GM18873 (cell line): ENCODE results near the gene GNPAT.

Experiments used
- ATAC-seq: cut with Tn5 transposase; IDR thresholded peaks from one replicate; pipeline ENCODE4 v1.9.1; 2021; ENCODE audit warnings: mild to moderate bottlenecking, moderate library complexity, moderate number of reproducible peaks; ENCODE audit not compliant: unreplicated experiment, low FRiP score

Gene GNPAT

GRCh38 chr1:231240883-231241735 is at the start of gene GNPAT:
TSS of gene GNPAT (plus strand) at chr1:231241212. CDS start at chr1:231241379, 167 bp downstream.
- ATAC-seq: peak; percentile 75

DNA sequence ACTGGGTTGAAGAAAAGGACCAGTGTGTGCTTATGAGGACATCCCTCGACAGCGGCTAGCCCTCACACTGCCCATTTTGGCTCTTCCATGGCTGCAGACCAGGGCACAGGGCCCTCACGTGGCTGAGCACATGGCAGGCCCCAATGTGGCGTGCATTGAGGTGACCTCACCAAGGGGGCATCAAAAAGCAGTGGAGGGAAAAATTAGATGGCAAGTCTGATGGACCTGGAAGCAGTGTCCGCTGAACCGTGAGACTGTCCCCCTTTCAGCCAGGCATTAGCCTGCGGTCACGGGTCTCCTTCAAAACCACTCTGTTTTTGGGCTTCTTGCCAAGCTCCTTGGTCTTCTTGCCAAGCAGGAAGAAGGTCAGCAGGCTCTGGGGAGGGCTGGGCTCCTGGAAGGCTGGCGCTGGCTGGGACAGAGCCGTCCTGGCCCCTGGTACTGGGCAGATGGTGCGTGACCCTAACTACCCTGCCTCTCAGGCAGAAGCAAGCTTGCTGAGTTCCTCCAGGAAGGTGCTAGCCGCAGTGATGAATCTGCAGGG is 48.3 kb upstream of the GNPAT start:
- ATAC-seq: no peak

DNA sequence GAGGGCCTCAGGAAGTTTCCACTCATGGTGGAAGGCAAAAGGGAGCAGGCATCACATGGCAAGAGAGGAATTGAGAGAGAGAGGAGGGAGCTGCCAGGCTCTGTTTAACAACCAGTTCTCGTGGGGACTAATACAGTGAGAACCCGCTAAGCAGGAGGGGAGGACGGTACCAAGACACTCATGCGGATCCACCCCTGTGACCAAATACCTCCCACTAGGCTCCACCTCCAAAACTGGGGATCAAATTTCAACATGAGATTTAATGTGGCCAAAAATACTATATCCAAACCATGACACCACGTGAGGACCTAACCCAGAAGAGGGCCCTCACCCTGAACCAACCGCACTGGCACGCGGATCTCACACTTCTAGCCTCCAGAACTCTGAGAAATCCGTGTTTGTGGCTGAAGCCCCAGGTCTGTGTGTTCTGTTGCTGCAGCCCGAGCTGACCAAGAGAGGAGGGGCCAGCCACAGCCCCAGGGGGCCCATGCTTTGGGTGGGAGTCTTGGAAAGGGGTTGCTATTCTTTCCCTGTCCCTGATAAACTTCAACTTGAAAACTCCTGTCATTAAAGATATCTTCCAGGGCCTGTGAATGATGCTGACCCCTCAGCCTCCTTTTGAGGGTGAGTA is 47.2 kb upstream of the GNPAT start:
- ATAC-seq: no peak

- ATAC-seq: no peak
Observed at GRCh38 chr1:231194476-231194842, 46.6 kb upstream of the GNPAT start.

DNA sequence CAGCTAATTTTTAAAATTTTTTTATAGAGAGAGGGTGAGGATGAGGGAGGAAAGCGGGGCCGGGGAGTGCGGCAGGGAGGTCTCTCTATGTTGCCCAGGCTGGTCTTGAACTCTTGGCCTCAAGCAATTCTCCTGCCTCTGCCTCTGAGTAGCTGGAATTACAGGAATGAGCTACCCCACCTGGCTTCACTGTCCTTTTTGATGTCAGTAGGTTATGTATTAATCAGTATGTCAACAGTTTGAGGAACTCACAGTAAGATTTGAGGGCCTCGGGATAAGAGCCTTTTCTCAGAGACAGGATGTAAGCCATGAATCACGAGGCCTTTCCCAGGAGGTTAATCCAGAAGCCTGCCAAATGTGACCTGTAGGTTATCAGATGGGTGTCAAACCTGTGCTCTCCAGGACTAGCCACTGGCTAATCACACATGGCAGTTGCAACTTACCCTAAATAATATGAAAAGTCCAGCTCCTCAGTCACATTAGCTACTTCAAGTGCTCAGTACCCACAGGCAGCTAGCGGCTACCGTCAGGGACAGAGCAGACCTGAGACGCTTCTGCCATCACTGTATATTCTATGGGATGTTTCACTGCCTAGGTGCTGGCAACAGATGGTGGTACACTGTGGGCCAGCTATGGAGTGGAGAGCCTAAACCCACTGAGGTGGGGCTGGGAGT is 46.0 kb upstream of the GNPAT start:
- ATAC-seq: no peak

DNA sequence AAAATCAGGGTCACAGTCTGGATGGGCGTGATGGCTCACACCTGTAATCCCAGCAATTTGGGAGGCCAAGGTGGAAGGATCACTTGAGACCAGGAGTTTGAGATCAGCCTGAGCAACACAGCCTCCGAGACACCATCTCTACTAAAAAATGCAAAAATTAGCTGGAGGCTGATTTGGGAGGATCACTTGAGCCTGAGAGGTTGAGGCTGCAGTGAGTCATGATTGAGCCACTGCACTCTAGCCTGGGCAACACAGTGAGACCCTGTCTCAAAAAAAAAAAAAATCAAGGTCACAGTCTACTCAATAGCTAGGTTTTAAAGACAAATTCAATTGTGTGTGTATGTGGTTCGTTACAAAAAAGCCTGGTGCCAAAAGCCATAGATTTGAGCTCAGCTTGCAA is 44.7 kb upstream of the GNPAT start:
- ATAC-seq: no peak

DNA sequence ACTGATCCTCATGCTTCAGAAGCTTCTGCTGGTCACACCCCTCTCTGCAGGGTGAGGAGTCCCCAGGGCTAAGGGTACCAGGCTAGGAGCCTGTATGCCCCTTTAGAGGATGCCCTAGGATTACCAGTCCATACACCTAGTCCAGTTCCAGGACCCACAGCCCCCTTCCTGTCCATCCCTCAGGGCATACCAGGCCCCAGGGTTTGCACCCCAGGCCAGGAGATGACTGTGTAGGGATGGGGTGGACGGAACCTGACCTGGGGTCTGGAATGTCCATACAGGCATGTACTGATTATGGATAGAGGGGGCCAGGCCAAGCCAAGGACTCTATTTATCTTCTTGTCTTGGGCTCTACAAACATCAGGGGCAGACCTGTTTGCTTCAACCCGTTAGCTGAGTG is 44.3 kb upstream of the GNPAT start:
- no peak for ATAC-seq

DNA sequence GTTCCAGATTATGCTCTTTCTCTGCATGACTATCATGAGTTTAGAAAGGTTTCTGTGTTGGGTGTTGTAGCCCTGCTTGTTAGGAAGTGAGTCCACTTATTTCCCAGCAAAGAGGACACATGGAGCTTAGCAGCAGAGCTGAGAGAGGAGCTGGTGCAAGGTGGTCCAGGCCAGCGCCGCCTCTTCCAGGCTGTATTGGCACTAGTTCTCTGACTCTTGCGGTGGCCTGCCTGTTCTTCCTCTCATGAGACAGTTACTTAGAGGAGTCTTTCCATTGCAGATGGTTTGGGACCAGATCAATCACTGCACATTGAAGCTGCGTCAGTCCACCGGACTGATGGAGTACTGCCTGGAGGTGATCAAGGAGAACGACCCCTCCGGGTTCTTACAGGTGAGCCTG is 41.1 kb upstream of the GNPAT start:
- ATAC-seq: no peak

DNA sequence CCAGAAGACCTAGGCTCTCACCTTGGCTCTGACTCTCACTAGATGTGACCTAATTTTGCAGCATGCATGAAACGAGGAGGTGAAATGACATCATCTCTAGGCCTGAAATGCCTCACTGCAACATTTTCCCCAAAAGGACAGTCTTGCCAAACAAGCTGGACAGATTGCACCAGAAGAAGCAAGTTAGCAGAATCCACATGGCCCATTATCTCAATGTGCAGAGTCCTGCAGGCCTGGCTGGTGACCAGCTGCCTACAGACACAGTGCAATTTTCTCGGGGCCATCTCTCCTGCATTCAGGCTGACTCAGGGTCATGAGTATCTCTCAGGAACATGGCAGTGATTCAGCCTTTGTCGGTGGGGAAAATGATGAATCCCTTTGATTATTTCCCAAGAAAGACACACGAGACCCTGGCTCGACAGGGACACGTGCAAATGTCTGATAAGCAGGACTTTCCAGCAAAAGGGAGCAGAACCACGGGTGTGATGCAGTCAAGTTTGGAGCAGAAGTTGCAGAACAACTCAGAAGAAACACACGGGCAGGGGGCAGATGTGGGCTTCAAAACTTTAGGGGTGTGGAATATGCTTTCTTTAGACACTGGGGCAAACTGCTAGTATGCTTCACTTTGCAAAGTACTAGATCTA is 40.5 kb upstream of the GNPAT start:
- no peak for ATAC-seq

- no peak for ATAC-seq
Observed at GRCh38 chr1:231201375-231201978, 39.5 kb upstream of the GNPAT start.

GRCh38 chr1:231201979-231202633 is 38.9 kb upstream of the GNPAT start:
- no peak for ATAC-seq

DNA sequence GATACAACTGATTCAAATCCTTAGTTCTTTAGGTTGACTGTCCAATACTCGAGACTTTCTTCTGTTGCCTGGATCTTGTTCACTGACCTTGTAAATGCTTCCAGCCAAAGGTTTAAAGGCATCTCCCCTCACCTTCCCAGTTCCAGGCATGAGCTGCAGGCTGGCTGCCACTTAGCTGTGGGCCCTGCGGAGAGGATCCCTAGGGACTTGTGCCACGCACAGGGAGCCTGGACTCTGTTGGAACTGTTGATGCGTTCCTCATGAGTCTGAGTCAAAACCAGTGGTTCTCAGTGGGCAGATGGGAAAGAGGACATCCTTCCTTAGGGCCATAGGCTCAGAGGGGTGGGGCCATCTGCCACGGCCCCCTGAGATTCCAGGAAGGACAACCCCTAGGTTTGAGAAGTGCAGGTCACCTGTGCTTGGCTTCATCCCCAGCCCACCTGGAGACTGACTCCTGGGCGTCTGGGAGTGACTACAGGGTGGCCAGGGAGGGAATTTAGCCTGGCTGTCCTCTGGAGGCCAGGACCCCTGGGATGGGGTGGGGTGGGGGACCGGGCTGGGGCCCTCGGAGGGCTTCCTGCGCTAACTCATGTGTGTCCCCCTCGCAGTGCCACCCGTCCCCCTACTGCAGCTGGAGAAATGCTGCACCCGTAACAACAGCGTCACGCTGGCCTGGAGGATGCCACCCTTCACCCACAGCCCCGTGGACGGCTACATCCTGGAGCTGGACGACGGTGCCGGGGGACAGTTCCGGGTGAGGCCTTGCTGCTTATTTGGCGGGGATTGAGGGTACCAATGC is 37.6 kb upstream of the GNPAT start:
- no peak for ATAC-seq

DNA sequence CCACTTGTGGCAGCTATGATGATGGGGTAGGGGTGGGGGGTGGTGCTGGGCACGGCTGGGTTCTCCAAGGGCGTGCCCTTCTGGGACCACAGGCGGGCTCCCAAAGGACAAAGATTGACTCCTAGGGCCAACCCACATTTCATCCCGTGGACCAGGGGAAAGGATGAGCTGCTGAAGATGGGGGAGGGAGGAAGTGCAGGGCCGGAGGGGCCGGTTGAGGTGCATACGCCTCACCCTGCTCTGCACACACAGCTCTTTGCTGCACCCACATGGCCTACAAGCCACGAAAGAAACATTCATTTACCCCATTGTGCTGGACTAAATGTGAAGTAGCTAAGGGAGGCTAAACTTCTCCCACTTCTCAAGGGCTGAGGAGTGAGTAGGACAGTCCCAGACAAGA is 34.2 kb upstream of the GNPAT start:
- ATAC-seq: no peak

- ATAC-seq: no peak
Observed at GRCh38 chr1:231207437-231207836, 33.6 kb upstream of the GNPAT start.

DNA sequence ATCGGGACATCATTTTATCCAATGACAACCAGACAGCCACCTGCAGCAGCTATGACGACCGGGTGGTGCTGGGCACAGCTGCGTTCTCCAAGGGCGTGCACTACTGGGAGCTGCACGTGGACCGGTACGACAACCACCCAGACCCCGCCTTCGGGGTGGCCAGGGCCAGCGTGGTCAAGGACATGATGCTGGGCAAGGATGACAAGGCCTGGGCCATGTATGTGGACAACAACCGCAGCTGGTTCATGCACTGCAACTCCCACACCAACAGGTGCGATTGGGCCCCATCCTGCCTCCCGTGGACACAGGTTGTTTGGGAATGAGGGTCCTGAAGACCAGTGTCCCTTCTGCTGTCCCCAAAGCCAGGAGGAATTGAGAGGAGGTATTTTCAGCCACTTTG is 32.0 kb upstream of the GNPAT start:
- no peak for ATAC-seq

GRCh38 chr1:231209531-231209930 is 31.5 kb upstream of the GNPAT start:
- ATAC-seq: no peak

DNA sequence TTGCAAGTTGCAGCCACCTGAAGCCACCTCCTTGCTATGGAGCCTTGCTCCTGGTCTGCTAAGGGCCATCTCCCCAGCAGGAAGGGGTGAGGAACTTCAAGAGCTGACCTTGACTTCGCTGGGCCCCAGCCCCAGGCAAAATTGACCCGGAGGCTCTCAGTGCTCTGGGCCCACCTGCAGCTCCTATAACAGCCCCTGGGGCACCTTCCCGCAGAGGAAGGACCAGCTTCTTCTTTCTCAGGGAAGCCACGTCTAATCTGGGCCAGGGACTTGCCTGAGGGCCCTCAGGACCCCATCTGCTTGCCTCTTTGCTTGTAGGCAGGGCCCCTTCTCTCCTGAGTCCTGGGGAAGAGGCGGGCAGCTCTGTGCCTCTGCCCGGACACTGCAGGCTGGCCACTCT is 30.9 kb upstream of the GNPAT start:
- ATAC-seq: no peak

DNA sequence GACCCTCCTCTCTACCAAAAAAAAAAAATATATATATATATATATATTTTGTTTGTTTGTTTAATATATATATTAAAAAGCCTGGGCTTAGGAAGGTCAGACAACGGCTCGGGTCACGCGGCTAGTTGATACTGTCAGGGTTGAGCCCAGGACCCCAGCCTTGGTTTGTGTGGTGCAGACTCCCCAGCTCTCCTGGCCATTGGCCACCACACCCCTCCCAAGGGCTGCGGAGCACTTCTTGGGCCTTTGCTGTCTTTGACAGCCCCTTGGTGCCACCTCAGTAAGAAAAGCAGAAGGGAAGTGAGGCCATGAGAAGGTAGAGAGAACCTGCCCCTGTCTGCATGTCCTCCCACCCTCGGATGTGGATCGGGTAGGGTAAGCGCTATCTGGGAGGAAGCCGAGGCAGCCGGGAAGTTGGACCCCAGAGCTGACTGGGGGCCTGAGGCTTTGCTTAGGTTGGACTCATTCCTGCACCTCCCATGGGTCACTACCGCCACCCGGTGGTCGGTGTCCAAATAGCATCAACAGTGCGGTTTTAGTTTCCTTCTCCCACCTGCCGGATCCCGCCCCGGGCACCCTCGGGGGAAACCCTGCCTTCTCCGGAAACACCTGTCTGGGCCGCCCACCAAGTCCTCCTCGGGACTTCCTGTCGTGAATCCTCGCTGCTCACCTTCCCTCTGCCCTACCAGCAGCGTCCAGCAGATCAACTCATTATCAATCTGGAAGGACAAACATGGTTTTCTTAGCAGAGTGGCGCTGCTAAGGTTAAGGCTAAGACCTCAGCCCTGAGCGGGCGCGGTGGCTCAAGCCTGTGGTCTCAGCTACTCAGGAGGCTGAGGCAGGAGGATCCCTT is 29.8 kb upstream of the GNPAT start:
- peak; percentile 91 for ATAC-seq
